GM11168 (cell line): ENCODE results near the gene NDRG3.

Experiments
- in situ Hi-C: fragments of 300-500 bp; cut with MboI; formaldehyde crosslinking; loops from one replicate; pipeline ENCODE4 v1.12.0; 2022; ENCODE audit warnings: low sequenced_read_pairs; ENCODE audit not compliant: unreplicated experiment

NDRG3 gene

DNA sequence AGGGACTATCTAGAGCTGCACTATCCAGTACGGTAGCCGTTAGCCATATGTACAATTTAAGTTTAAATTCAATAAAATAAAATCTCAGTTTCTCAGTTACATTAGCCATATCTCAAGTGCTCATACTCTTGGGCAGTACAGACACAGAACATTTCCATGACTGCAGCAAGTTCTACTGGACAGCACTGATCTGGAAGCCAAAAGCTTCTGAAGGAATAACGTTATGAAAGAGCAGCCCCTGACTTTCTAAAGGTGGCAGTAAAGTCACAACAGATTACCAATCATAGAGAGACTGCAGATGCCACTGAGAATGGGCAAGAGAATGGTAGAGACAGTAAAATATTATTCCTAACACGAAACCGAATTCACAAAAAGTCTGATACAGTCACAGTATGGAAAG lies 36.8 kb downstream of the NDRG3 start:
- in situ Hi-C loops = no loop called here

DNA sequence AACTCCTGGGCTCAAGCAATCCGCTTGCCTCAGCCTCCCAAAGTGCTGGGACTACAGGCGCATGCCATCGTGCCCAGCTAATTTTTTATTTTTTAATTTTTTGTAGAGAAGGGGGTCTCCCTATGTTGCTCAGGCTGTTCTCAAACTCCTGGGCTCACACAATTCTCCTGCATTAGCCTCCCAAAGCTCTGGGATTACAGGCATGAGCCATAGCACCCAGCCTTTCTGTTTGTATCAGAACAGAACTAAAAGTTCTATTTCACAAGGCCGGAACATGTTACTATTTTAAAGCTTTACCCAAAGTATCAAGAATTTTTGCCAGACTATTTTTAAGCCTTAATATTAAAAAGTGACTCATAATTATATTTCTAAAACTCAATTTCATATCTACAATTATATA lies 42.4 kb downstream of the NDRG3 start:
- in situ Hi-C loops = no loop called here

DNA sequence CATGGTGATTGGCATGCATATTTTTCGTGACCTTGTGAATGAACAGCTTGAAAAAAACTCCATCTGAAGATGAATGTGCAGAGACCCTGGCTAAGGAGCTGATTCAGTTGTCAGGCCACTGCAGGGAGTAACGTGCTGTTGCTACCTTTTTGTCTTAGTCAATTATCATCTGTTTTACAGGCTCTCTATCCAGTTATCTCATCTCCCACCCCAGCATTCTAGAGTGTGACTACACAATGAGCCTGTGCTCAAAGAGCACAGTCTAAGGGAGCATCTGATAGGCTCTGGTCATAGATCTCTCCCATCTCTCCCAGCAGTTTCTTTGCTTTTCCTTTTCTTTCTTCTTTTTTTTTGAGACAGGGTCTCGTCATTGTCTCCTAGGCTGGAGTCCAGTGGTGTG lies 45.5 kb downstream of the NDRG3 start:
- in situ Hi-C loops = no loop called here

DNA sequence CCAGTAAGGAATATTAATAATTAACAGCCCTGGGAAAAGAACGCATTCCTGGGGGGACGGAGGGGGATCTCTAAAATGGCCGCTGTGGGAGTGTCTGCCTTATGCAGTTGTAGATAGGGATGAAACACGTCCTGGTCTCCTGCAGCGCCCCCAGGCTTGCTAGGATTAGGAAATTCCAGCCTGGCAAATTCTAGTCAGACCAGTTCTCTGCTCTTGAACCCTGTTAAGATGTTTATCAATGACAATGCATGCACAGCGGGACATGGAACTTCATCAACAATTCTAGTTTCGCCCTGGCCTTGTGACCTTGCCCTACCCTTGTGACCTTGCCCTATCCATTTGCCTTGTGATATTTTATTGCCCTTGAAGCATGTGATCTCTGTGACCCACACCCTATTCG lies 50.4 kb downstream of the NDRG3 start:
- in situ Hi-C loops = loop anchor here (25.0 kb wide), 1 partner anchor 433 kb away; no protein-coding TSS in a partner anchor

DNA sequence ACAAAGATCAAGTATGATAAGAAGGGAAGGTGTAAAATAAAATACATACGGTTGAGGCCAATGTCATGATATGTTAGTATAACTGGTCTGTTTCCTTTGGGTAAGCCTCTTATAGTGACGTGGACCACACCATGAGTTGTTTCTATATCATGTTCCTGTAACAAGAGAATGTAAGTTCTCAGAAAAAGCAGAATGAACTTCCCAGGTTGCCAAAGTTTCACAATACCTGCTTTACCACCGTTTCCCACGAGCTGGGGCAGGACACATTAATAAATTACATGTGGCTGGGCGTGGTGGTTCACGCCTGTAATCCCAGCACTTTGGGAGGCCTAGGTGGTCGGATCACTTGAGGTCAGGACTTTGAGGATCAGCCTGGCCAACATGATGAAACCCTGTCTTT lies 57.3 kb downstream of the NDRG3 start:
- in situ Hi-C loops = loop anchor here (25.0 kb wide), 1 partner anchor 426 kb away; no protein-coding TSS in a partner anchor

DNA sequence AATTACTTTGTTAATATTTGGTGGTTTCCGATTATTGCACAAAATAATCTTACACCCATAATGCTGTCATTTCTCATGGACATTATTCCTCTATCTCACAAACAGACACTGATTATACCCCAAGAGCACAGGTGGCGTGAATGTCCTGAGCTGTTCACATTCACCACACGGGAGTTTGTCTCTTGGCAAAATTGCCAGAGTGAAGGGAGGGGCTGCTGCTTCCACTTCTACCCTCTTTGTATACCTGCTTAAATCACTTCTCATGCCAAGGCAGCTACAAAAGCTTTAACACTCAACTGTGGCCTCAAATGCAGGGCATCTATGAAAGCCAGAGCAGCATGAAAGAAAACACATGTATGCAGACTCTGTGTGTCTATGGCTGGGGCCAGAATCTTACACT lies 58.0 kb downstream of the NDRG3 start:
- in situ Hi-C loops = loop anchor here (25.0 kb wide), 1 partner anchor 426 kb away; no protein-coding TSS in a partner anchor

DNA sequence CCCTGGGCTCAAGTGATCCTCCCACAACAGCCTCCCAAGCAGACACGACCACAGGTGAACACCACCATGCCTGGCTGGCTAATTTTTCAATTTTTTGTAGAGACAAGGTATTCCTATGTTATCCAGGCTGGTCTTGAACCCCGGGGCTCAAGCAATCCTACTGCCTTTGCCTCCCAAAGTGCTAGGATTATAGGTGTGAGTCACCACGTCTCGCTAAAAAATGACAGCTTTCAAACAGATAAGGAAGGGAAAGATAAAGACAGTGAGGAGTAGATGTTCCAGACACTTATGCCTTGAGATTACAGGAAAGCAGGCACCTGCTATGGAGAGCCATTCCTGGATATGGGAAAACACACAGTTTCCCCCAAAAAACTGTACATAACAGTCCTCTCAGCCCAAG lies 58.9 kb downstream of the NDRG3 start:
- in situ Hi-C loops = loop anchor here (25.0 kb wide), 1 partner anchor 425 kb away; no protein-coding TSS in a partner anchor

DNA sequence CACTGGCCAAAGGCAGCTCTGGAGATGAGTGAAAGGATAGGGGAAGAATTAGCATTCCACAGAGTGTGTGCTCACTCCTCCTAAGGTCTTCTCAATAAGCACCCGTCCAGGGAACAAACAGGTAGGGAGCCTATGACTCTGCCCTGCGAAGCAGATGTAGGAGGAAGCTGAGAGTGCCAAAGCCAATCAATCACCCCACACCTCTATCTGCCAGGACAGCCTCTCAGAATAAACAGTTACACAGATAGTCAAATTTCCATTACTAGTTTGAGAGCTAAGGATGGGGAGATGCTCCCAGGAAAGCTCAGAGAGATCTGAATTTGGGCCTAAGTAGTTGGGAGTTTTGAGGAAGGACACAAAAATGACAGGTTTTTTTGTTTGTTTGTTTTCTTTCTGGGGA lies 59.4 kb downstream of the NDRG3 start:
- in situ Hi-C loops = loop anchor here (25.0 kb wide), 1 partner anchor 424 kb away; no protein-coding TSS in a partner anchor

DNA sequence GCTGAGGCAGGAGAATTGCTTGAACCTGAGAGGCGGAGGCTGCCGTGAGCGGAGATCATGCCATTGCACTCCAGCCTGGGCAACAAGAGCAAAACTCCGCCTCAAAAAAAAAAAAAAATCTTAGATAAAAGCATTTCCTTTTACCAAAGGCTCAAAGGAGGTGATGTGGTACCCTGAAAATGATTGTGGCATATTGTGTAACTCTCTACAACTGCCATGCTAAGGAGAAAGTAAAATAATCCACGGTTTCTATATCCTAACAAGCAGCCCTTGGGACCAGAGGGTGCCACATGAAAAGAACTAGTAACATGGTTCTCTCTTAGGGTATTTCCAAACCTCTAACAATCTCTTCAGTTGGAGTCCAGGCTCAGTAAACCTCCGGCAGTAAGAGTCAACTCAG lies 61.1 kb downstream of the NDRG3 start:
- in situ Hi-C loops = loop anchor here (25.0 kb wide), 1 partner anchor 422 kb away; no protein-coding TSS in a partner anchor

DNA sequence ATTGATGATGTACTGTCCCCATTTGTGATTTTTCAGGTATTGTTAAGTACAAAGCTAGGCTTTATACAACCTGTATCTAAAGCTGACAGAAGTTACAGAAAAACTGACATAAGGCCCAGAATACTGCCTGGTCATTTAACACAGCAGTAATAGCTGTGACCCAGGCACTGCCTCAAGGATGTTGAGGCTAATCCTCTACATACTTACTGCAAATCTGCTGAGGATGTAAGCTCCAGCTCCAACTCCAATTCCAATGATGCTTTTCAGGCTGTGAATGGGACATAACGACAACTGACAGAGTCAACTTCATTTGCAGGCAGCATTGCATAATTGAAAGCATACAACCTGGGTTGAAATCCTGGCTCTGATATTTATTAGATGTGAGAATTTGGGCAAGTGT lies 63.6 kb downstream of the NDRG3 start:
- in situ Hi-C loops = loop anchor here (25.0 kb wide), 1 partner anchor 420 kb away; no protein-coding TSS in a partner anchor

DNA sequence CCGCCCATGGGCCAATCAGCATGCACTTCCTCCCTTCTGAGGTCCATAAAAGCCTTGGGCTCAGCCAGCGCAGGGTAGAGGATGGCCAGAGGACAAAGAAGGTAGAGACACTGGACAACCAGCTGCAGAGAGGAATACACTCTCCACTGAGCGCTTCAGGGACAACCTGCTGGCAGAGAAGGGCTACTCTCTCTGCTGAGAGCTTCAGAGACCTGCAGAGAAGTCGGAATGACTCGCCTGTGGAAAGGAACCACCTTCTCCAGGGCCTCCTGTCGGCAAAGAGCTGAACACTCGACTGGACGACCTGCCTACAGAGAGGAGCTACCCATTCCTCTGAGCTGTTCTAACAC lies 68.5 kb downstream of the NDRG3 start:
- in situ Hi-C loops = loop anchor here (25.0 kb wide), 1 partner anchor 415 kb away; no protein-coding TSS in a partner anchor

DNA sequence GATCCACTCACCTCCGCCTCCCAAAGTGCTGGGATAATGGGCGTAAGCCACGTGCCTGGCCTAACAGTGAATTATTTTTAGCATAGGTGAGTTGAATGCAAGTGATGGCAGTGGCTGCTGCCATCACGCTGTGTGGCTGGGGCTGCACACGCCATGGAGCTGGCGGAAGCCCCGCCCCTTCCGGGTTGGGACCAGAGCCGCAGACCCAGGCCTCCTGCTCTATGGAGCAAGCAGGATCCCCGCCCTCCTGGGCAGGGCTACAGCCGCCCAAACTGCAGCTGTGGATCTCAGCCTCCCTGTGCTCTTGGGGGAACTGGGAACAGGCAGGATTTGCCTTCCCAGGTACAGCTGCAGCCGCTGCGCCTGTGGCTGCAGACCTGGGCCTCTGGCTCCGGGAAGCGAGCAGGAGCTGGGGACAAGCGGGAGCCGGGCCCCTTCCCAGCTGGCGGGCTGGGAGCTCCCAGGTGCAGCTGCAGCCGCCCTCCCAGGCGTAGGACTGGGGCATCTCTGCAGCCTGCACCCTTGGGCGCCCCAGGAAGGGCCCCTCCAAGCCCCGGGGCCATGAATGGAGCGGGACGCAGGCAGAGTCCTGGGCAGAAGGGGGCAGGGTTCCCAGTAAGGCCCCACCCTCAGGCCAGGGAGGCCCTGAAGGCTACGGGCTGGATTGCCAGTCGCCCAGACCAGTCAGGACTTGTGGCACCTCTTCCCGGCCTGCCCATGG lies 69.0 kb downstream of the NDRG3 start:
- in situ Hi-C loops = loop anchor here (25.0 kb wide), 1 partner anchor 415 kb away; no protein-coding TSS in a partner anchor

DNA sequence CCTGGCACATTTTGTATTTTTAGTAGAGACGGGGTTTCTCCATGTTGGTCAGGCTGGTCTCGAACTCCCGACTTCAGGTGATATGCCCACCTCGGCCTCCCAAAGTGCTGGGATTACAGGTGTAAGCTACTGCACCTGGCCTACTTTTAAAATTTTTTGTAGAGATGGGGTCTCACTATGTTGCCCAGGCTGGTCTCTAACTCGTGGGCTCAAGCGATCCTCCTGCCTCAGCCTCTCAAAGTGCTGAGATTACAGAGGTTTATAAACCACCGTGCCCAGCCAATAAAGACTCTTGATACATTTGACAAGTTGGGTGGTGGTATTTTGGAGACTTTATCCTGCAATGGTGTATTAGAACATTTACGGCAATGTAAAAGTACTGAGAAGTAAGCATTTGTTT lies 70.3 kb downstream of the NDRG3 start:
- in situ Hi-C loops = loop anchor here (25.0 kb wide), 1 partner anchor 413 kb away; no protein-coding TSS in a partner anchor

DNA sequence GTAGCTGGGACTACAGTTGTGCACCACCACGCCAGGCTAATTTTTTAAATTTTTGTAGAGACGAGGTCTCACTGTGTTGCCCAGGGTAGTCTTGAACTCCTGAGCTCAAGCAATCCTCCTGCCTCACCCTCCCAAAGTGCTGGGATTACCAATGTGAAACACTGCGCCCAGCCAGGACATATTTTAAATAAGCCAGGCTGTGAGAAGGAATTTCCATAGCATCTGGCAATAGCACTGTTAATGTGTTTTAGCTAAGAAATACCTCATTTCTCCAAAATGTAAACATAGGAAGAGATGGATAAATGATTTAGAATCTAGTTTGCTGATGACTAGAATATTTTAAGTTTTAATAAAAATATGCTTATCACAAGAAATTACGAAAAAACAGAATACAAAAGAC lies 72.9 kb downstream of the NDRG3 start:
- in situ Hi-C loops = no loop called here

DNA sequence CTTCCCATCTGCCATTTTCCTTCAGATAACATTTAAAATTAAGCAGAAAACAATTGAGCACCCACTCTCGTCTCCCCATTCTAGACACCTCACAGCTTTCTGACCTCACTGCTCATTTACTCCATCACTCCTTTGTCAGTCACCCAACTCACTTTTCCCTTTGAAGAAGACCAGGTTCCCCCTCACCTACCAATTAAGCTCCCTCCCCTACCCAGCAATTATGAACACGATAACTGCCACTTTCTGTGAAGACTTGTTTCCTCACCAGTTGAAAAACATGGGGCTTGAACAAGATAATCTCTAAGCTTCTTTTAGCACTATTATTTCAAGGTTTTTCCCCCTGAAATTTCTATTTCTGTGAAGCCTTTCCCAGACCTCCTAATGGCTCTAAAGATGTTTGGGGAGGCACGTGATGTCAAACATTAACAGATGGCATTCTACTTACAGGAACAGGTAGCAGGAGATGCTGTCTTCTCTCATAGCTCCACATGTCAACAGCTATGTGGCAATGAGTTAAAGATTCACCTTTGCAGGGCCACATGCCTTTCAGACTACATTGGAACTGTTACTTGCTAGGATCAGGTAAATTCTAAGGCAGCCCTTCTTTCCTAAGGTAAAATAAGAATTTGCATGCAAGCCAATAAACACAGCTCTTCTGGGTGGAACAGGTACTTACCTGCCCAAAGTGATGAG lies 75.1 kb downstream of the NDRG3 start:
- in situ Hi-C loops = no loop called here

DNA sequence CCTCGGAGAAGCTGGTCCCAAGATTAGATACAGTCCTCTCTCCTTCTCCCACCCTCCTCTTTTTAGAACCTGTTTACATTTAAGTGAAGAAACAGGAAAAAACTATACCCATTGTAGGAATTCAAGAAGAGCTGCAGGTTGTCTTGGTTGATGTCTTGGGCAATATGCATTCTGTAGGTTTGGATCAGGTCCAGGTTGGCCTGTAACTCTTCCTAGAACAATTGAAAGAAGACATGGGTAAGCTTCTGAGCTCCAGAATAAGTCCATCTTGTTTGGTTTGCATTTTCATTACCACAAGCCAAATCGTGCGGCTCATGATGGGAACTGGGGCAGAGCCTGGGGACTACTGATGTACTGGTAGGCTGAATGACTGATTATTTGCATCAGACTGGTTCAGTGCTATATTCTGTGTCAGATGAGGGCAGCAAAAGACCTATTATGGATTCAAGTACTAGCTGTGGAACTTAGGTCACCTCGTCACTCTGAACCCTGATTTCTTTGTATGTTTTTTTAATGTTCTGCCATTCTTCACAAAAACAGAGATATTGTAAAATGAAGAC lies 79.6 kb downstream of the NDRG3 start:
- in situ Hi-C loops = no loop called here

DNA sequence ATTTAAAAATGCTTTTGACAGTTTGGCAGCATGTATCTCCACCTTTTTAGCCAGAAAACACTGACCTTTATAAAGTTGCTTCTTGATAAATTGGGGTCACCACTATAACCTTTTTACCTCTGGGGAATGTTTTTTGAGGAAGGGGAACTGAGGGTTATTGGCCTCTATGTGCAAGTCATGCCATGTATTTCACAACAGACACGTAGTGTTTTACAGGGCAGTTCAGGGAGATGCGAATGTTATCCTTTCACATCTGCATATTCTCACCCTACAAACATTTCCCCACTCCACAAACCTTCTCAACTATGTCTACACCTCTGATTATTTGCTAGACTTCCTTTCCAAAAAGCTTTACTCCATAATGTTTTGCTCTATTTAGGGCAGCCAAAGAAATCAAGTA lies 82.9 kb downstream of the NDRG3 start:
- in situ Hi-C loops = no loop called here

DNA sequence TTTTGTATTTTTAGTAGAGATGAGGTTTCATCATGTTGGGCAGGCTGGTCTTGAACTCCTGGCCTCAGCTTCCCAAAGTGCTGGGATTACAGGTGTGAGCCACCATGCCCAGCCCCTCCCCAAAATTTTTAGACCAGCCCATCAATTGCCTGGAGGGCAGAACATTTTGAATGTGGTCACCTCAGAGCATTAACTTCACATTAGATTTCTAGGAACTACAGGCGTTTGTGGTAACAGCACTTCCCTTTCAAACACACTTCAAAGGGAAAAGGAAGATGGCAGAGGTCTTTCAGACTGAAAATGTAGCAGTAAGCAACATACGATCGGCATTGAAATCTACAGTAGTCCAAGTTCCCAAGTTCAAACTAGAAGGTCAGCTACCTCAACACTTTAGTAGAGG lies 87.6 kb downstream of the NDRG3 start:
- in situ Hi-C loops = no loop called here

DNA sequence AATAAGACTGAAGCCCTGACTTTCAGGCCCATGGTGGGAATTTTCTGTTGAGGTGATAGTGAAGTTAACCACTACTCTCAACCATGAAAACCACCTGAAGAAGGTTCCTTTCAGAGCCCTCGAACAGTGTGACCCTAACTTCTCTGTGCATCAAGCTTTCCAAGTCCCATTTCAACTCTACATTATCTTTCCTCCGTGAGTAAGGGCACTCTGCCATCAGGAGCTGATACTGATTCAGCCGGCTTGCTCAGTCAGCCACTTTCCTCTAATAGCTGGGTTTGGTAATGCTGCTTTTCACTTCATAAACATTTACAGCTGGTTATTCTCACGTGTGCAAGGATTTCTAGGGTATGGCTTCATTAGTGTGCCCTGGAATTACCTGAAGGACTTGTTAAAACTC lies 89.2 kb downstream of the NDRG3 start:
- in situ Hi-C loops = no loop called here

DNA sequence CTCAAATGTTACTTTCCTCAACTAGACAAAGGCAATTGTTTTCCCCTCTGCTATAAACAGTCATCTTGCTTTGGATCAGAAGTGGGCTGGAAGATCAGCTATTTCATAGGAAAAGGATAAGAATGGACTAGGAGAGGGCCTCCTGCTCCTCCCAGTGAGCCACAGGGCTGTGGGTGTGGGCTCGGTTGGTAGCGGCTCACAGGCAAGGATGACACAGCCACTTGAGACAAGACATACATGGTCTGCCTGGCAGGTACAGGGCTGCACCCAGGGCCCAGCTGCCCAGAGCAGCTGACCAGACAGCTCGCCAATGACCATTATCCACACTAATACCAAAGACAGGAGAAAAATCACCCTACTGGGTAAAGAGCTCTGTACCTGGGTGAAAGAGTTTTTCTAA lies 90.9 kb downstream of the NDRG3 start:
- in situ Hi-C loops = no loop called here

DNA sequence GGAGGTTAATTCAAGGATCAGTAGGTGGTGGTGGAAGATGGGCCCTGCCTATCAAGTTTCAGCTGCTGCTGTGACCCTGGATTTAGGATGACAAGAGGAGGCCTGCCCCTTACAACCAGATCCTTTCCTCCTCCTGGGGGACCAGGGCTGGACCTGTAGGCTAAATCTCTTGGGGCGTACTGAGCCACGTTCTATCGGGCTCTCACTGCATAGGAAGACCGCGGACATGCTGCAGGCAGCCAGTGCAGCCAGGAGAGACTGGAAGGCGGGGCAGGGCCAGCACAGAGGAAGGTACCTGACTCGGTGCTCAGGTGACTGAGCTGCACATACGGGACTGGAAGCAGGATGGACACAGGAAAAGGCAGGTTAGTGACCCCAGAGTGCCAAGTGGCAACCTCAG lies 91.4 kb downstream of the NDRG3 start:
- in situ Hi-C loops = no loop called here
